Activated naive CD4-positive, alpha-beta T cell treated with anti-CD3 and anti-CD28 coated beads, Interleukin-2, amount 50 U/mL, for 16 hours (primary cell): ENCODE data around the gene ATRNL1.
"Not testable (repeated sequence)": the region's sequence is repeated elsewhere in the genome, so short reads cannot be mapped to it uniquely, and the experiment has no call there.

Experiments
- DNase-seq: peaks from one replicate; pipeline ENCODE4 v3.0.0-alpha.2; 2020

Gene ATRNL1

DNA sequence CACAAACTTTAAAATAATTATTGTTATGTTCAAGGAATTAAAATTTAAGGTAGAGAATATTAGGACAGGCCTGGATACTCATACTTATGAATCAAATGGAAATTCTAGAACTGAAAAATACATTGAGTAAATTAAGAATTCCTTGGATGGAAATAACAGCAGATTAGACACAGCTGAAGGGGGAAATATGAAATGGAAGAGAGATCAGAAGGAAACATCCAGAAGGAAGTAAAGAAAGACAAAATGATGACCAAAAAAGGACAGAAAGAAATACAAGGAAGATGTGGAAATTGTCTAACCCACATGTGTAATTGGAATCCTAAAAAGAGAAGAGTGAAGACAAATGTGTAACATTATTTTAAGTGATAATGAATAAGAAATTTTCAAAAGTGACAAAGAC is 128.9 kb downstream of the ATRNL1 start:
- DNase-seq, result no peak

DNA sequence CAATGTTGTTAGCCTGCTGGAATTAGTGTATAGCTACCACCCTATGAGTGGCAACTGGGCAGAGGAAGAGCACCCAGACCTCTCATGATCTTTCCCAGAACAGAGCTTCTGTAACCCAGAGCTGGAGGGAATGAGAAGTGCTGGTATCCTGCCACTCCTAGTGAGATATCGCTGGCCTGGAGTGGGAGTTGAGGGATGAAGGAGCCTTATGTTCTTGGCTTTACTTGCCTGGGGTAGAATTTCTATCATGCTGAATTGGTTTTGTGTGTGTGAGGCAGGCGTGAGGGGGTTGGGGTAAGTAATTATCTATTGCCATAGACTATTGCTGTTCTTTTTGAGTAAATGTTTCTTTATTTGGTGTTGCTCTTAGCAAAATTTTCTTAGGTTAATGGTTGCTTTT is 146.6 kb downstream of the ATRNL1 start:
- no peak for DNase-seq

DNA sequence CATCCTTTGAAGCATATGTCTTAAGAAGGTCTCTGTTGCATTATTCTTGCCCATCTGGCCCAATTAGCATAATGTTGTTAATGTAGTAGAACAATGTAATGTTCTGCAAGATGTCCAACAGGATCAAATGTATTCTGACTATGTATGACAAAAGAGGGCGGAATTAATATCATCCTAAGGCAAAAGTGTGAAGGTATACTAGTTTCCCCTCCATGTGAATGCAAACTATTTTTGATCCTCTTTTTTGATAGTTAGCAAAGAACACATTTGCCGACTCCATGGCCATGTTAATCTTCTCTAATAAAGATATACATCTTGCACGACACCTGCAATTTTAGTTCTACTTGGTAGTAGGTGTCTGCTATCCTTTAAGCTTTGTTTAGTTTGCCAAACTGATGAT is 157.6 kb downstream of the ATRNL1 start:
- DNase-seq, result no peak

DNA sequence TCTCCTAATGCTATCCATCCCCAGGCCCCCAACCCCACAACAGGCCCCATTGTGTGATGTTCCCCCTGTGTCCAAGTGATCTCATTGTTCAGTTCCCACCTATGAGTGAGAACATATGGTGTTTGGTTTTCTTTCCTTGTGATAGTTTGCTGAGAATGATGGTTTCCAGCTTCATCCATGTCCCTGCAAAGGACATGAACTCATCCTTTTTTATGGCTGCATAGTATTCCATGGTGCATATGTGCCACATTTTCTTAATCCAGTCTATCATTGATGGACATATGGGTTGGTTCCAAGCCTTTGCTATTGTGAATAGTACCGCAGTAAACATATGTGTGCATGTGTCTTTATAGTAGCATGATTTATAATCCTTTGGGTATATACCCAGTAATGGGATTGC is 160.6 kb downstream of the ATRNL1 start:
- not testable (repeated sequence) for DNase-seq

DNA sequence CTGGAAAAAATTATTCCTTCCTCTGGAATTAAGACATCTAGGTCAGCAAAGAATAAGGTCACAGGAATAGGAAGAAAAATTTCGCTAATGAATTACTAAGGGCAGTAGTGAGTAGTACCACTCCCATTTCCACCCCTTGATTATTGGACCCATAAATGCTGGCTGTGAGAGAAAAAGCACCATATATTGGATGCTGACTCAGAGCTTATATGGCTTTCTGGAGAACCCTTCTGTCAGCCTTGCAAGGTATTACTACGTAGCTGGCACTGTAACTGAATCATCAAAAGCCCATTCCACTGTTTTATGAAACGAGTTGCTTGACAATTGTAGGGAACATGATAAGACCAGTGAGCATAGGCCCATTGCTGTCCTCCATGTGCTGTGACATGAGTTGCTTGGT is 179.3 kb downstream of the ATRNL1 start:
- no peak for DNase-seq

DNA sequence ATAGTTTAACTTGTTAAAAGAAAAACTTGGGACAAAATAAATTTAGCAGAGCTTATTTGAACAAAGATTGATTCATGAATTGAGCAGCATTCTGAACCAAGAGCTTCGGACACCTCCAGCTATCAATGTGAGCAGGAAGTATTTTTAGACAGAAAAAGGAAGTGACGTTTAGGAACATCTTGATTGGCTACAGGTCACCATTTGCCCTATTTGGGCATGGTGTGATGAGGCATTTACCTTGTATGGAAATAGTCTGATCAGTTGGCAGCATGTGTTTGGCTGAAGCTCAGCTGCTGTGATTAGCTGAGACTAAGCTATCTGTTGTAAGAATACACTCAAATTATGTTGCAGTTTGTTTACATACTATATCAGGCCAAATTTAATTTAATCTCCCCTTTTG is 185.1 kb downstream of the ATRNL1 start:
- no peak for DNase-seq

DNA sequence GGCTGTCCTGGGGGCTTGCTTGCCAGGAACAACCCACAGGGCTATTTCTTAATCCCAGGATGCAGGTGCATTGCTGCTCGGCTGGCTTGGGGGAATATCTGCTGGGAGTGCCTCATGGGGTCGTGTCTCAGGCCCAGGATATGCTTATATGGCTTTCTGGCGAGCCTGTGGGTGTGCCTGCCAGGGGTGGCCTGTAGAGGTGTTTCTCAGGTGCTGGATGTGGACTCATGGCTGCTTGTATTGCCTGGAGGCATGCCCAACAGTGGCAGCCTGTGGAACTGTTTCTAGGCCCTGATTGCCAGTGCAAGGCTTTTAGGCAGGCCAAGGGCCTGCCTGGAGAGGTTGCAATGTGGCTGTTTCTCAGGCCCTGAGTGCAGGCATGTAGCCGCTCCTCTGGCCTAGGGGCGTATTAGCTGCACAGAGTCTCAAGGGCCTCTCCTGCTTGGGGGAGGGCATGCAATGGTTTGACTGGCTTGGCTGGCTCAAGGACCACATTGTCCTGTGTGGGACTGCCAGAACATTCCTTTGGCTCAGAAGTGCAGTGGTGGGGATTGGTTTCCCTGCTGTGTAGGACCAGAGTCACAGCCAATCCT is 202.1 kb downstream of the ATRNL1 start:
- no peak for DNase-seq

DNA sequence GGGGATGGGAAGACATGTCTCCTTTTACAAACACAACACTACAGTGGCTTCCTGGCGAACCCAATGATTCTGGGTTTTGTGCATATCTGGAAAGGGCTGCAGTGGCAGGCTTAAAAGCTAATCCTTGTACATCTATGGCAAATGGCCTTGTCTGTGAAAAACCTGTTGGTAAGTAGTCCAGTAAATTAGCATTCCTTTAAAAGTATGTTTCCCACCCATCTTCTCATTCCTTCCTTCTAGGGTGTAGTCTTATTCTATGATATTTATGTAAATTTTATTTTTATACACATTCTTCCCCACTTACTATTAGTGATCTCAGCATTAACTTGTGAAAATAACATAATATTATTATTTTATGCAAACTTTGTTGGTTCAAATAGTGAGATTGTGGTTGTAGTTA is 206.9 kb downstream of the ATRNL1 start:
- DNase-seq, result no peak

DNA sequence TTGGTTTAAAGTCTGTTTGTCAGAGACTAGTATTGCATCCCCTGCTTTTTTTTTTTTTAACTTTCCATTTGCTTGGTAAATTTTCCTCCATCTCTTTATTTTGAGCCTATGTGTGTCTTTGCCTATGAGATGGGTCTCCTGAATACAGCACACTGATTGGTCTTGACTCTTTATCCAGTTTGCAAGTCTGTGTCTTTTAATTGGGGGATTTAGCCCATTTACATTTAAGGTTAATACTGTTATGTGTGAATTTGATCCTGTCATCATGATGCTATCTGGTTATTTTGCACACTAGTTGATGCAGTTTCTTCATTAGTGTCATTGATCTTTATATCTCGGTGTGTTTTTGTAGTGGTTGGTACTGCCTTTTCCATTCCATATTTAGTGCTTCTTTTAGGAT is 226.5 kb downstream of the ATRNL1 start:
- not testable (repeated sequence) for DNase-seq

DNA sequence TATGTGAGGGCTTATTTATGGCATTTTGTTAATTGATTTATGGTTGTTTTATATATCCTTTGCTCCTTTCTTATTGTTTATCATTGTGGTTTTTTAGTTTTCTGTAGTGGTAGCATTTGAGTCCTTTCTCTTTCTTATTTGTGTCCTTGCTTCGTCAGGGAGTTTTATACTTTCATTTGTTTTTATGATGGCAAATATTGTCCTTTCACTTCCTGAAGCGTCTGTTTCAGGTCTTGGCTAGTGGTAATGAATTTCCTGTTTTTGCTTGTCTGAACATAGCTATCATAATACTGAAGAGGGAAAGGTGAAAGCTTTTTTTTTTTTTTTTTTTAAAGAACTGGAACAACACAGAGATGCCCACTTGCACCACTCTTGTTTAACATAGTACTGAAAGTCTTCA is 228.2 kb downstream of the ATRNL1 start:
- DNase-seq, result no peak

DNA sequence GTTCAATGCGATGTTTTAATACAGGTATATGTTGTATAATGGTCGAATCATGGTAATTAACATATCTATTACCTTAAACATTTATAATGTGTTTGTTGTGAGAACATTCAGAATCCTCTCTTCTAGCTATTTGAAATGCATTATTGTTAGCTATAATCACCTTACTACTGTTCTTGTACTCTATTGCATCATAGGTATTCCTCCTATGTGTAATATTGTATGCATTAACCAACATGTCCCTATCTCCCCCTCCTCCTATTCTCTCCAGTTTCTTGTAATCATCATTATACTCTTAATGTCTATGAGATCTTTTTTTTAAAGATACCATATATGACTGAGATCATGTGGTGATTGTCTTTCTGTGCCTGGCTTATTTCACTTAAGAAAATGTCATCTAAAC is 235.2 kb downstream of the ATRNL1 start:
- no peak for DNase-seq

DNA sequence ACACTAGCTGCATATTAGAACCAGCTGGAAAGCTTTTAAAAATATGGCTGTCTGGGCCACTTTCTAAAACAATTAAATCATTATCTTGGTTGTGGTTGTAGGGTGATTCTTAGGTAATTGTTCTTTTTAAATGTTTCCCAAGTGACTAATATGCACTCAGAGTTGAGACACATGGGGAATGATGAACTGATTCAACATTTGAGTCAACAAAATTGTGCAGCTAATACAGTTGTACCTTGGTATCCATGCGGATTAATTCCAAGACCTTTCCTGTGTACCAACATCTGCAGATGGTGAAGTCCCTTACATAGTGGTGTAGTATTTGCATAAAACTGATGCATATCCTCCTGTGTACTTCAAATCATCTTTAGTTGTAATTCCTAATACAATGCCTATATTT is 242.2 kb downstream of the ATRNL1 start:
- DNase-seq, result no peak

DNA sequence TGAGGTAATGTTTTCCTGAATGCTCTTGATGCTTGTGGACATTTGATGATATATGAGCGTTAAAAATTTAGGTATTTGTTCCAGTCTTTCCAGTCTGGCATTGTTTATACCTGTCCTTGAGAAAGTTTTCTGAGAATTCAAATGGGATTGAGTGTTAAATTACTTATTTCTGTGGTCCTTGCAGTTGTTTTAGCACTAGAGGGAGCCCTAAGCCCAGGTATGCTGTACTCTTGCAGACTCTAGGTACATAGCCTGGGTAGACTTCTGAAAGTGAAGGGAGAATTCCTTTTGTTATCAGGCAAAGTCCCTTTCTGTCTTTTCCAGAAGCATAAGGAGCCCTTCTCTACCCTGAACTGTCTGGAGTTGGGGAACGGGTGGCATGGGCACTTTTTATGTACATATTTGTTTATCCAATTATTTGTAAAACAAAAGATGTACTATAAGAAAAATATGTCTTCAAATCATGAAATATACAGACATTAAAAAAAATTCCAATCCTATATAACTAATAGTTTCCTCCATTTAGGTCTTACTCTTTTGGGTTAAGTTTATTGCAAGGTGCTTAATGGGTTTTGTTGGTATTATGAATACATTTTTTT is 262.1 kb downstream of the ATRNL1 start:
- no peak for DNase-seq

DNA sequence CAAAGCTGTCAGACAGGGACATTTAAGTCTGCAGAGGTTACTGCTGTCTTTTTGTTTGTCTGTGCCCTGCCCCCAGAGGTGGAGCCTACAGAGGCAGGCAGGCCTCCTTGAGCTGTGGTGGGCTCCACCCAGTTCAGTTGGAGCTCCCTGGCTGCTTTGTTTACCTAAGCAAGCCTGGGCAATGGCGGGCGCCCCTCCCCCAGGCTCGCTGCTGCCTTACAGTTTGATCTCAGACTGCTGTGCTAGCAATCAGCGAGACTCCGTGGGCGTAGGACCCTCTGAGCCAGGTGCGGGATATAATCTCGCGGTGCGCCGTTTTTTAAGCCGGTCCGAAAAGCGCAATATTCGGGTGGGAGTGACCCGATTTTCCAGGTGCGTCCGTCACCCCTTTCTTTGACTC is 274.8 kb downstream of the ATRNL1 start:
- not testable (repeated sequence) for DNase-seq

DNA sequence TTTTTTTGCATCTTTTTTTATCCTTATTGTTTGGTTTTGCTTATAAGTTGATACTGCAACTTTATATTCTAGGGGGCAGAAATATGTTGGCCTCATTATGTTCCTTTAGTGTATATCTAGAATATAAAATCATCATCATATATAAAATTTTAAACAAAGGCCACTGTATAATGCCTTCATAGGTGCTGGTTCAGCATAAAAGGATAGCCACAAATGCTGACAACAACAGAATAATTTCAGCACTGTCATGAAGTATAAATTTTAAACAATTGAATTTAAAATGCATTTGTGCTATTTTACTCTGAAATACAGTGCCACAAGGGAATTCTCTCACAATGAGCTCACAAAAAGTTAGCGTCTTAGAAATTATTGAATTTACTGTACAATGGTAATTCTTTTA is 285.9 kb downstream of the ATRNL1 start:
- no peak for DNase-seq

DNA sequence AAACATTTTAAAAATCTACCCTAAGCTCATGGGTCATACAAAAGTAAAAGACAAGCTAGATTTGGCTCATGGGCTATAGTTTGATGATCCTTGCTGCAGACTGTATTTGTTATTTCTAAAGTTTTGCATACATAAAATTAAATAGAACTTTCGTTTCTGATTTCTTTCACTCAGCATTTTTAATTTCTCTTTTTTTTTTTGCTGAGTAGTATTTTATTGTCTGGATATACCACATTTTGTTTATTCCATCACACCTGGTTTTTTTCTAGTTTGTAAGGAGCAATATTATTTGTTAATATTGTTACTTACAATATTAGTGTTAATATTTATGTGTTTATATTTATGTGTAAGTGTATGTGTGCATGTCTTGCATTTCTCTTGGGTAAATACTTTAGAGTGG is 291.5 kb downstream of the ATRNL1 start:
- no peak for DNase-seq

DNA sequence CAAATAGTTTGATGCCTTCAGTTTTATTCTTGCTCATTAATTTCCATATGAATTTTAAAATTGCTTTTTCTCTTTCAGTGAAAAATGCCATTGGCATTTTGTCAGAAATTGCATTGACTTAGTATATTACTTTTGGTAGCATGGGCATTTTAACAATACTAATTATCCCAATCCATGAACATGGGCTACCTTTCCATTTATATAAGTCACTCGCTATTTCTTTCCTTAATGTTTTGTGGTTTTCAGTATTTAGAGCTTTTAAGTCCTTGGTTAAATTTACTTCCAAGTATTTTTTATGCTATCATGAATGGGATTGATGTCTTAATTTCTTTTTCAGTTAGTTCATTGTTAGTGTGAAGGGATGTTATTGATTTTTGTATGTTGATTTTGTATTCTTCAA is 297.4 kb downstream of the ATRNL1 start:
- DNase-seq, result no peak

DNA sequence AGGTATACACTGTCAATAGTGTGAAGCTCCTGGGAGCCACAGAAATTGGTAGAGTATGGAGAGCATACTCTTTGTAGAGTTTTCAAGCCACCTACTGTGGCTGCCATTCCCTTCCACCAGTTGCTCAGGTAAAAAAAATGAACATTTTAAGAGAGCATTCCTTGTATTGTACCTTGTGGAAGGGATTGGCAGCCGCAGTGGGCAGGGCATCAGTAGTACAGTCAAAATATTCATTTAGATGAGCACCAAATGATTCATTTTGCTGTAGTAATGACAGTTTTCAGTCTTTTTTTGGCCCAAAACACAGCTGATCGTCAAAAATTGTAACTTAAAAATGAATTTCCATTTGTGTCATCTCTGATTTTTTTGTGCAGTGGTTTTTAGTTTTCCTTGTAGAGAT is 304.9 kb downstream of the ATRNL1 start:
- no peak for DNase-seq

DNA sequence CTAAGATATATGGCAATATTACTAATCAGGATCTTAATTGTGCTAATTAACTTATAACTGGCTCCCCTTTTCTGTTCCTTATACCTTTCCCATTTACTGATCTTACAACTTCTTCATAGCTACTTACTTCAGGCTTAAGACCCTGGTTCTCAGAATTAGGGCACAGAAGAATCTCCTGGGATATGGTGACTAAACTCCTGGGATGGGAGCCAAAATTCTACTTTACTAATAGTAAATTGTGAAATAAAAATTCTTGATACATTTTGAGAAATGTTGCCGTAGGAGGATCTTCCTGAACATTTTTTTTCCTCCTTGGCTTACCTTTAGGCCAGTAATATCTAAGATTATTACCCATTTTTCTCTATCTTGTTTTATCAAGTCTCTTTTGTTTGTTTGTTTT is 309.5 kb downstream of the ATRNL1 start:
- no peak for DNase-seq

DNA sequence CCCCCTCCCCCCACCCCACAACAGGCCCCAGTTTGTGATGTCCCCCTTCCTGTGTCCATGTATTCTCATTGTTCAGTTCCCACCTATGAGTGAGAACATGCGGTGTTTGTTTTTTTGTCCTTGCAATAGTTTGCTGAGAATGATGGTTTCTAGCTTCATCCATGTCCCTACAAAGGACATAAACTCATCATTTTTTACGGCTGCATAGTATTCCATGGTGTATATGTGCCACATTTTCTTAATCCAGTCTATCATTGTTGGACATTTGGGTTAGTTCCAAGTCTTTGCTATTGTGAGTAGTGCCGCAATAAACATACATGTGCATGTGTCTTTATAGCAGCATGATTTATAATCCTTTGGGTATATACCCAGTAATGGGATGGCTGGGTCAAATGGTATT is 312.7 kb downstream of the ATRNL1 start:
- not testable (repeated sequence) for DNase-seq

DNA sequence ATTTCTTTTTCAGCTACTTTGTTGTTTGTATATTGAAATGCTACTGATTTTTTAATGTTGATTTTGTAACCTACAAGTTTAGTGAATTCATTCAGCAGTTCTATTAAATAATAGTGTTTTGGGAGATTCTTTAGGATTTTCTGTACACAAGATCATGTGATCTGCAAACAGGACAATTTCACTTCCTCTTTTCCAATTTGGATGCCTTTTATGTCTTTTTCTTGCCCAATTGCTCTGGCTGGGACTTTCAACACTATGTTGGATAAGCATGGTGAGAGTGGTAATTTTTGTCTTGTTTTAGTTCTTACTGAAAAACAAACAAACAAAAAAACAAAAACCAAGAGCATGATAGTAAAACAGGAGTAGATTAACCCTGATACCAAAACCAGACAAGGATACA is 316.2 kb downstream of the ATRNL1 start:
- no peak for DNase-seq

DNA sequence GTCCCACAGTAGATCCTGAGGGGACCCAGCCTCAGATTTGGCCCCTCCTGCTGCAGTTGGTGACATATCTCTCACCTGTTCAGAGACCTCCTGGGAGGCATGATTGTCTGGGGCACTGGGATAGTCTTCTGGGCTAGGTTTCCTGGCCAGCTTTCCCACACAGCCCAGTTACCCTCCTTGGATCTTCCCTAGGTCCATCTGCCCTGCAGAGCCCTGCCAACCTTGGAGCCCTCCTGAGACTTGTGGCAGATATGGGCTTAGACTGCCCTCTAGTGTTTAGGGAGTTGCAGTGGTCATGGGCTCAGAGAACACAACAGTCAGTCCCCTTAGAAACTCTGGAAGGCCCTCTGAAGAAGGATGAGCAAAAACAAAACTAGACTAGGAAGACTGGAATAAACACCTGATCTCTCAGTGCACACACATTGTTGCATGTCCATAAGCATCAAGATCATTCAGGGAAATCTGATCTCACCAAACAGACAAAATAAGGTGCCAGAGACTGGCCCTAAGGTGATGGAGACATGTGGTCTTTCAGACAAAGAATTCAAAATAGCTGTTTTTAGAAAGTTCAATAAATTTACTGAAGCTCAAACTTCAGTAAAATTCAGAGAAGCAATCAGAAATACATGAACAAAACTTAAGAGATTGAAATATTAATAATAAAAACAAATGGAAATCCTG is 324.6 kb downstream of the ATRNL1 start:
- no peak for DNase-seq

DNA sequence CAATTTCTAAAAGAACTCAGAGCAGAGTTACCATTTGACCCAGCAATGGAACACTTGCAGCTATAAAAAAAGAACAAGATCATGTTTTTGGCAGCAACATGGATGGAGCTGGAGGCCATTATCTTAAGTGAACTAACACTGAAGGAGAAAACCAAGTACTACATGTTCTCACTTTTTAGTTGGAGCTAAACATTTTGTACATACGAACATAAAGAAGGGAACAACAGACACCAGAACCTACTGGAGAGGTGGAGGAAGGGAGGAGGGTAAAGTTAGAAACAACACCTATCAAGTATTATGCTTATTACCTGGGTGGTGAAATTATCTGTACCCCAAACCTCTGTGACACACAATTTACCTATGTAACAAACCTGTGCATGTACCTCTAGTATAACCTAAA is 329.5 kb downstream of the ATRNL1 start:
- no peak for DNase-seq

DNA sequence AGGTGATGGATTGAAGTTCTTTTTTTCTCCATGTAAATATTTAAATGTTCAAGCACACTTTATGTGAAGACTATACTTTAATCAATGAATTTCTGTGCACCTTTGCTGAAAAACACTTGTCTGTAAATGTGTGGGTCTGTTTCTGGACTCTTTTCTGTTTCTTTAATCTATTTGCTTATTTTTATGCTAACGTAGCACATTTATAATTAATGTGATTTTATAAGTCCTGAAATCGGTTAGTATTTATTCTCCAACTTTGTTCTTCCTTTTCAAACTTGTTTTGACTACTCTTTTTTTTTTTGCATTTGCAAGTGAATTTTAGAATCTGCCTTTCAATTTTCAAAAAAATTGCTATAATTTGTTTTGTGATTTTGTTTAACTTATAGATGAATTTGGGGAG is 334.4 kb downstream of the ATRNL1 start:
- no peak for DNase-seq
